SKM-1 treated with dmso at 0.1 percent for 144 hours (cell line): ENCODE results near the gene CAPN1.
"Not testable (repeated sequence)": the region's sequence is repeated elsewhere in the genome, so short reads cannot be mapped to it uniquely, and the experiment has no call there.

ENCODE experiments used
- DNase-seq: peaks from one replicate; lab custom pipeline; 2025; ENCODE audit not compliant: unreplicated experiment; lab: John Stamatoyannopoulos, UW

The CAPN1 gene

GRCh38 chr11:65181569-65182257, at the start of gene CAPN1:
TSS of gene CAPN1 (plus strand) at chr11:65181928. CDS start at chr11:65182702, 774 bp downstream.
- peak; percentile 82 for DNase-seq

GRCh38 chr11:65132238-65132987, 49.3 kb upstream of the CAPN1 start:
- DNase-seq = no peak

GRCh38 chr11:65132988-65133700, 48.6 kb upstream of the CAPN1 start:
- DNase-seq = peak; percentile 54

GRCh38 chr11:65133724-65134123, 48.0 kb upstream of the CAPN1 start:
- no peak for DNase-seq

GRCh38 chr11:65134240-65134951, 47.3 kb upstream of the CAPN1 start, which contains the start of gene SYVN1:
TSS of gene SYVN1 (minus strand) at chr11:65134519. CDS start at chr11:65133601, 918 bp downstream.
- peak; percentile 89 for DNase-seq

- DNase-seq = peak; percentile 96
These were observed 46.6 kb upstream of the CAPN1 start for GRCh38 chr11:65134952-65135632.

GRCh38 chr11:65135633-65136145, 46.0 kb upstream of the CAPN1 start:
- DNase-seq = no peak

GRCh38 chr11:65136515-65137096, 45.1 kb upstream of the CAPN1 start:
- DNase-seq = no peak

GRCh38 chr11:65141896-65142494, 39.7 kb upstream of the CAPN1 start:
- no peak for DNase-seq

- DNase-seq = no peak
These were observed 34.2 kb upstream of the CAPN1 start for GRCh38 chr11:65147352-65148075.

- DNase-seq = no peak
These were observed 33.1 kb upstream of the CAPN1 start for GRCh38 chr11:65148657-65149056.

GRCh38 chr11:65150131-65150508, 31.6 kb upstream of the CAPN1 start:
- not testable (repeated sequence) for DNase-seq

- peak; percentile 87 for DNase-seq
These were observed 31.0 kb upstream of the CAPN1 start for GRCh38 chr11:65150509-65151299.

- no peak for DNase-seq
These were observed 30.3 kb upstream of the CAPN1 start for GRCh38 chr11:65151331-65151899.

GRCh38 chr11:65152122-65152521, 29.6 kb upstream of the CAPN1 start:
- DNase-seq = no peak

GRCh38 chr11:65156256-65156655, 25.5 kb upstream of the CAPN1 start:
- DNase-seq = no peak

- DNase-seq = no peak
These were observed 24.8 kb upstream of the CAPN1 start for GRCh38 chr11:65156926-65157325.

GRCh38 chr11:65157336-65157735, 24.4 kb upstream of the CAPN1 start:
- DNase-seq = no peak
